H4 (cell line): ENCODE data around the gene MAPKAPK2. TPM values are rescaled to one million over a fixed set of nuclear protein-coding genes. Genes with fewer than 3 reads are reported as not detected.

ENCODE experiments used
- DNase-seq: peaks from one replicate; pipeline ENCODE4 v3.0.0-alpha.2; 2015; ENCODE audit warnings: low spot score
- total RNA-seq: library from RNA; depleted of rRNA; stranded (reverse); fragments of >200 nt; shearing (Covaris generic); gene quantifications from 2 replicates; pipeline ENCODE4 v1.2.3, GENCODE V29; 2014

The MAPKAPK2 gene
- total RNA-seq, 1 experiment from 2014 or later: 12.7 TPM

GRCh38 chr1:206721454-206721853 lies 36.7 kb downstream of the MAPKAPK2 start:
- no peak for DNase-seq

GRCh38 chr1:206722751-206723461 lies 38.2 kb downstream of the MAPKAPK2 start:
- peak; percentile 36 for DNase-seq

GRCh38 chr1:206723462-206723804 lies 38.7 kb downstream of the MAPKAPK2 start:
- no peak for DNase-seq

- DNase-seq: peak; percentile 79
Observed at GRCh38 chr1:206723805-206724472, 39.2 kb downstream of the MAPKAPK2 start.

GRCh38 chr1:206725109-206725963 lies 40.6 kb downstream of the MAPKAPK2 start:
- DNase-seq: peak; percentile 27

- DNase-seq: no peak
Observed at GRCh38 chr1:206727981-206728696, 43.4 kb downstream of the MAPKAPK2 start.

GRCh38 chr1:206728697-206728987 lies 43.9 kb downstream of the MAPKAPK2 start:
- no peak for DNase-seq

GRCh38 chr1:206729050-206729449 lies 44.3 kb downstream of the MAPKAPK2 start:
- DNase-seq: no peak

- no peak for DNase-seq
Observed at GRCh38 chr1:206729507-206729906, 44.8 kb downstream of the MAPKAPK2 start.

- no peak for DNase-seq
Observed at GRCh38 chr1:206732508-206732907, 47.8 kb downstream of the MAPKAPK2 start.

- no peak for DNase-seq
Observed at GRCh38 chr1:206732992-206733391, 48.3 kb downstream of the MAPKAPK2 start.

- DNase-seq: peak; percentile 26
Observed at GRCh38 chr1:206734499-206735142, 49.9 kb downstream of the MAPKAPK2 start.

- DNase-seq: no peak
Observed at GRCh38 chr1:206735553-206736031, 50.9 kb downstream of the MAPKAPK2 start.

- DNase-seq: no peak
Observed at GRCh38 chr1:206736878-206737728, 52.4 kb downstream of the MAPKAPK2 start.

- DNase-seq: no peak
Observed at GRCh38 chr1:206737729-206738201, 53.1 kb downstream of the MAPKAPK2 start.

GRCh38 chr1:206738370-206739366 lies 54.0 kb downstream of the MAPKAPK2 start:
- DNase-seq: peak; percentile 29

- no peak for DNase-seq
Observed at GRCh38 chr1:206739411-206740076, 54.8 kb downstream of the MAPKAPK2 start.

GRCh38 chr1:206741142-206741701 lies 56.5 kb downstream of the MAPKAPK2 start:
- no peak for DNase-seq
